Trophoblast cell (in vitro differentiated cells and primary cell): ENCODE results near the gene DOCK10.

ENCODE experiments used
- DNase-seq, 2 donors: peaks; one replicate each; pipeline ENCODE4 v3.0.0-alpha.2; 2016
- H2AFZ ChIP-seq: 2 replicates; pipeline ENCODE4 v1.6.1; 2013; ENCODE audit warnings: low read length, moderate library complexity, mild to moderate bottlenecking; ENCODE audit not compliant: insufficient read depth, poor library complexity
- H2AK5ac ChIP-seq: 2 replicates; pipeline ENCODE4 v1.6.1; 2013; ENCODE audit warnings: mild to moderate bottlenecking, low read length
- H2BK120ac ChIP-seq: 2 replicates; pipeline ENCODE4 v1.6.1; 2013; ENCODE audit warnings: low read length, mild to moderate bottlenecking, moderate library complexity; ENCODE audit not compliant: insufficient read depth, poor library complexity
- H2BK12ac ChIP-seq: 2 replicates; pipeline ENCODE4 v1.6.1; 2013; ENCODE audit warnings: mild to moderate bottlenecking, low read length, moderate library complexity
- H2BK5ac ChIP-seq: 2 replicates; pipeline ENCODE4 v1.6.1; 2013; ENCODE audit warnings: low read length, low read depth, moderate library complexity, mild to moderate bottlenecking; ENCODE audit not compliant: poor library complexity
- H3K14ac ChIP-seq: 2 replicates; pipeline ENCODE4 v1.6.1; 2013; ENCODE audit warnings: mild to moderate bottlenecking, low read length
- H3K18ac ChIP-seq: 2 replicates; pipeline ENCODE4 v1.6.1; 2013; ENCODE audit warnings: mild to moderate bottlenecking, low read length
- H3K23ac ChIP-seq: 2 replicates; pipeline ENCODE4 v1.6.1; 2013; ENCODE audit warnings: low read length
- H3K27ac ChIP-seq: 2 replicates; pipeline ENCODE4 v1.5.1; 2013; ENCODE audit warnings: low read depth, mild to moderate bottlenecking, inconsistent platforms, low read length, moderate library complexity
- H3K27me3 ChIP-seq: 2 replicates; pipeline ENCODE4 v1.6.1; 2013; ENCODE audit warnings: inconsistent platforms, mild to moderate bottlenecking, low read length, moderate library complexity; ENCODE audit not compliant: insufficient read depth
- H3K36me3 ChIP-seq, 2 experiments: 1 replicate in 1 of 2; 2 replicates in 1 of 2; pipeline ENCODE4 v1.6.1; 2013; ENCODE audit warnings: low read length in 2 of 2, mild to moderate bottlenecking in 2 of 2, moderate library complexity in 1 of 2; ENCODE audit not compliant: insufficient read depth in 2 of 2, control insufficient read depth in 1 of 2
- H3K4ac ChIP-seq: 2 replicates; pipeline ENCODE4 v1.6.1; 2013; ENCODE audit warnings: low read depth, mild to moderate bottlenecking, low read length, moderate library complexity
- H3K4me1 ChIP-seq, 2 experiments: 1 replicate in 1 of 2; 2 replicates in 1 of 2; pipeline ENCODE4 v1.6.1; 2013; ENCODE audit warnings: low read length in 2 of 2, mild to moderate bottlenecking in 2 of 2, moderate library complexity in 1 of 2; ENCODE audit not compliant: insufficient read depth in 2 of 2, control insufficient read depth in 1 of 2
- H3K4me2 ChIP-seq: 2 replicates; pipeline ENCODE4 v1.6.1; 2013; ENCODE audit warnings: inconsistent platforms, mild to moderate bottlenecking, low read length, moderate library complexity
- H3K4me3 ChIP-seq: 2 replicates; pipeline ENCODE4 v1.5.1; 2013; ENCODE audit warnings: mild to moderate bottlenecking, low read depth, low read length, inconsistent platforms
- H3K79me1 ChIP-seq: one replicate; pipeline ENCODE4 v1.6.1; 2013; ENCODE audit warnings: low read length
- H3K79me2 ChIP-seq: 2 replicates; pipeline ENCODE4 v1.6.1; 2013; ENCODE audit warnings: low read length, mild to moderate bottlenecking; ENCODE audit not compliant: control insufficient read depth, insufficient read depth, poor library complexity
- H3K9ac ChIP-seq: 2 replicates; pipeline ENCODE4 v1.6.1; 2013; ENCODE audit warnings: mild to moderate bottlenecking, low read length
- H3K9me3 ChIP-seq: 2 replicates; pipeline ENCODE4 v1.6.1; 2013; ENCODE audit warnings: low read depth, mild to moderate bottlenecking, control low read depth, inconsistent platforms, low read length; ENCODE audit not compliant: insufficient read depth
- H4K12ac ChIP-seq: 2 replicates; pipeline ENCODE4 v1.6.1; 2013; ENCODE audit warnings: low read depth, mild to moderate bottlenecking, low read length, moderate library complexity
- H4K8ac ChIP-seq: 2 replicates; pipeline ENCODE4 v1.6.1; 2013; ENCODE audit warnings: low read depth, mild to moderate bottlenecking, low read length, moderate library complexity
- H4K91ac ChIP-seq: one replicate; pipeline ENCODE4 v1.6.1; 2013; ENCODE audit warnings: low read depth, mild to moderate bottlenecking, low read length, moderate library complexity
- WGBS: extraction: QIAGEN DNeasy Blood & Tissue Kit; methylation state at CpG from one replicate; pipeline ENCODE4 v1.1.7; 2013; ENCODE audit warnings: missing lambda C conversion rate; ENCODE audit not compliant: insufficient read length, insufficient coverage; ENCODE audit errors: extremely low coverage; 5-methylcytosine and 5-hydroxymethylcytosine counted together

The DOCK10 gene

GRCh38 chr2:225002656-225003045 lies 39.6 kb downstream of the DOCK10 start:
- H3K79me2 ChIP-seq = no peaks in the 10 kb centered on the region
- no peak overlapping the region for H2AFZ ChIP-seq
- WGBS = no CpG with 5 or more reads among the region's 5 CpGs
- no peaks in the 10 kb centered on the region for H3K79me1 ChIP-seq
- no peaks in the 10 kb centered on the region for H3K36me3 ChIP-seq
- no peak overlapping the region for H3K23ac ChIP-seq
- no peaks in the 10 kb centered on the region for H3K27me3 ChIP-seq
- no peak overlapping the region for H3K9ac ChIP-seq
- H3K18ac ChIP-seq = no peak overlapping the region
- H2AK5ac ChIP-seq = no peak overlapping the region
- no peak overlapping the region for H3K14ac ChIP-seq
- H3K27ac ChIP-seq = no peak overlapping the region
- H3K9me3 ChIP-seq = no peaks in the 10 kb centered on the region
- DNase-seq = no peak
- no peak overlapping the region for H4K12ac ChIP-seq
- H2BK5ac ChIP-seq = no peak overlapping the region
- no peak overlapping the region for H3K4me3 ChIP-seq
- no peak overlapping the region for H4K91ac ChIP-seq
- H3K4ac ChIP-seq = no peak overlapping the region
- no peak overlapping the region for H4K8ac ChIP-seq
- H3K4me2 ChIP-seq = no peak overlapping the region
- H2BK12ac ChIP-seq = no peak overlapping the region
- H2BK120ac ChIP-seq = no peak overlapping the region
- no peaks in the 10 kb centered on the region for H3K4me1 ChIP-seq

GRCh38 chr2:225002039-225002655 lies 40.1 kb downstream of the DOCK10 start:
- no peak overlapping the region for H3K18ac ChIP-seq
- no peak overlapping the region for H3K9ac ChIP-seq
- no peak overlapping the region for H4K91ac ChIP-seq
- no peak overlapping the region for H2AFZ ChIP-seq
- no peak overlapping the region for H2BK12ac ChIP-seq
- peak; percentile 35 to 81 for DNase-seq
- H2AK5ac ChIP-seq = no peak overlapping the region
- no peaks in the 10 kb centered on the region for H3K36me3 ChIP-seq
- no peak overlapping the region for H3K23ac ChIP-seq
- no peak overlapping the region for H3K14ac ChIP-seq
- no peak overlapping the region for H4K12ac ChIP-seq
- no peaks in the 10 kb centered on the region for H3K27me3 ChIP-seq
- WGBS = no CpG with 5 or more reads among the region's 6 CpGs
- H3K4ac ChIP-seq = no peak overlapping the region
- no peaks in the 10 kb centered on the region for H3K4me1 ChIP-seq
- H3K9me3 ChIP-seq = no peaks in the 10 kb centered on the region
- H2BK120ac ChIP-seq = no peak overlapping the region
- no peak overlapping the region for H3K4me3 ChIP-seq
- H3K79me2 ChIP-seq = no peaks in the 10 kb centered on the region
- H3K79me1 ChIP-seq = no peaks in the 10 kb centered on the region
- H3K4me2 ChIP-seq = no peak overlapping the region
- H3K27ac ChIP-seq = no peak overlapping the region
- no peak overlapping the region for H2BK5ac ChIP-seq
- H4K8ac ChIP-seq = no peak overlapping the region

GRCh38 chr2:224999754-225000153 lies 42.5 kb downstream of the DOCK10 start:
- Histone ChIP-seq H2AFZ (no peak overlapping the region), H3K23ac (no peak overlapping the region), H4K8ac (no peak overlapping the region), H2AK5ac (no peak overlapping the region), H3K4me1 (no peaks in the 10 kb centered on the region), H3K79me2 (no peaks in the 10 kb centered on the region), H4K12ac (no peak overlapping the region), H3K27ac (no peak overlapping the region), H3K27me3 (no peaks in the 10 kb centered on the region), H3K4ac (no peak overlapping the region), H3K9me3 (no peaks in the 10 kb centered on the region), H3K4me3 (no peak overlapping the region), H3K18ac (no peak overlapping the region), H3K9ac (no peak overlapping the region), H2BK12ac (no peak overlapping the region), H3K4me2 (no peak overlapping the region), H3K79me1 (no peaks in the 10 kb centered on the region), H4K91ac (no peak overlapping the region), H3K14ac (no peak overlapping the region), H3K36me3 (no peaks in the 10 kb centered on the region), H2BK5ac (no peak overlapping the region), H2BK120ac (no peak overlapping the region)
- no CpG with 5 or more reads among the region's 3 CpGs for WGBS
- DNase-seq = no peak

- no peak overlapping the region for H3K9ac ChIP-seq
- no peak overlapping the region for H3K14ac ChIP-seq
- no peak overlapping the region for H4K91ac ChIP-seq
- no peak overlapping the region for H2BK5ac ChIP-seq
- H3K4ac ChIP-seq = no peak overlapping the region
- H4K12ac ChIP-seq = no peak overlapping the region
- H3K4me3 ChIP-seq = no peak overlapping the region
- H3K9me3 ChIP-seq = no peaks in the 10 kb centered on the region
- no peak overlapping the region for H3K23ac ChIP-seq
- no peak overlapping the region for H2AK5ac ChIP-seq
- no peak overlapping the region for H4K8ac ChIP-seq
- no peak overlapping the region for H2BK12ac ChIP-seq
- no peak for DNase-seq
- no peak overlapping the region for H3K27ac ChIP-seq
- no peak overlapping the region for H3K4me2 ChIP-seq
- no peak overlapping the region for H2BK120ac ChIP-seq
- no peak overlapping the region for H3K18ac ChIP-seq
- no peaks in the 10 kb centered on the region for H3K79me2 ChIP-seq
- no peaks in the 10 kb centered on the region for H3K27me3 ChIP-seq
- H2AFZ ChIP-seq = no peak overlapping the region
- H3K4me1 ChIP-seq = no peaks in the 10 kb centered on the region
- no peaks in the 10 kb centered on the region for H3K79me1 ChIP-seq
- no peaks in the 10 kb centered on the region for H3K36me3 ChIP-seq
- WGBS = no CpG with 5 or more reads among the region's 1 CpG
Measured at GRCh38 chr2:224999321-224999720, 42.9 kb downstream of the DOCK10 start.
